CD4-positive, alpha-beta T cell treated with Interleukin-17A for 4 hours (primary cell): Measurements from ENCODE around the gene KLHDC8B.

Source experiments
- DNase-seq: peaks from one replicate; pipeline ENCODE4 v3.0.0-alpha.2; 2020; ENCODE audit warnings: mixed read lengths

The KLHDC8B gene

DNA sequence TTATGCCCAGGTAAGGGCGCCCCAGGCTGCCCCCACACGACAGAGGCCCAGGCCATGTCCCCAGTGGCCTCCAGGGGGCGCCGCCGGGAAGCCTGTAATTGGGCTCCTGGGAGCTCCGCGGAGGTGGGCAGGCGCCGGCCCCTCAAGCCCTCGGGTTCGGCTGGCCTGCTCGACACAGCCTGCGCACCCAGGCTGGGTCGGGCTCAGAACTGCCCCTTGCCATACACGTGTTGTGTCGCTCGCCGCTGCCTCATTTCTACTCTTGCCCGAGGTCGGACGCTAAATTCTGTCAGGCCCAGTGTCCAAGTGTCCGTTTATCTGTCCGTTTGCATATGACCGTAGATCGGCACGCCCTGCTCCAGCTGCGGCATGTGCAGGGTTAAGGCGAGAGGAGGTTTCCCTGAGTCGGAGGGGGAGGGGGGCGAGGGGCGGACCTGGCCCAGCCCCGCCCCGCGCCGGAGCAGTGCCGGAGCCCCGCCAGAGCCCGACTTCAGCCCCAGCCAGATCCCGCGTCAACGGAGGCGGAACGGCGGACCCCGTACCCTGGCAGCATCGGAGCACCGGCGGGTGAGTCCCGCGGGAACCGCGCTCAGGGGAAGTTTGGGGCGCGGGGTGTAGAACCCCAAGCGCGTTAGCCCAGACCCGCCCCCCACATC lies at the start of gene KLHDC8B:
TSS of gene KLHDC8B (plus strand) at position 480 of the 656 bp plus-strand sequence. CDS start 1,172 bp downstream, outside the sequence.
- DNase-seq: peak; percentile 87

GRCh38 chr3:49122022-49122421 lies 49.4 kb upstream of the KLHDC8B start:
- DNase-seq: no peak

DNA sequence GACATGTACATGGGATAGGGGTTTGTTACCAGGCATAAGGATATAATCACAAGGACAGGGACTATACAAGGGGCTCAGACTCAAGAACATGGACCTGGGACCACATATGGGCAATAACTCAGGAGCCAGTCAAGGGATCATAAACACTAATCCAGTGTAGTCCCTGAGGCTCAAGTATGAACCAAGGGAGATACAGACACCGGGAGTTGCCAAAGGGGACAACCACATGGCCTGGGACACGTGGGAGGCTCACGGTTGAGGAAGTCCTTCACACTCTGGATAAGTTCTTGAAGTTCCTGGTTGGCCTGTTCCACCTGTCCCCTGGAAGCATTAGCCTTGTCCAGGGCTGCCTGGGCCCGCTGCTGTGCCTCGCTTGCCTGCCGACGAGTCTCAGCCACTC lies 48.9 kb upstream of the KLHDC8B start:
- DNase-seq: no peak

GRCh38 chr3:49122886-49123545 lies 48.4 kb upstream of the KLHDC8B start:
- DNase-seq: no peak

DNA sequence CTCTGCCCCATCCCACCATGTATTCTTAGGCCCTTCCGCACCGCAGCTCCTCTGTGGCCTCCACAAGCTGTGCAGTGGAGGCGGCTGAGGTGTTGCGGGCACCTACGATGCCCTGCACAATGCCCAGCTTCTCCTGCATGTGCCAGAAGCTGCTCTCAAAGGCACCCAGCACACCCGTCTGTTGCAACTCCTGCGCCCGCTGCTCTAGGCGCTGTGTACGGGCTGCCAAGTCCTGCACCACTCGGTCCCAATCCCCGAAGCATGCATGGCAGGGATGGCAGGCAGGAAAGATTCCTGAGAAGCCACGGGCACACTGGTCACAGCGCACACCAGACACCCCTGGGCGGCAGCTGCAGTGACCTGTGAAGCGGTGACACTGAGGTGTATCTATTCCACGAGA lies 47.7 kb upstream of the KLHDC8B start:
- no peak for DNase-seq

GRCh38 chr3:49124203-49124602 lies 47.2 kb upstream of the KLHDC8B start:
- no peak for DNase-seq

- DNase-seq: no peak
Measured at GRCh38 chr3:49124991-49125670, 46.3 kb upstream of the KLHDC8B start.

- DNase-seq: no peak
Measured at GRCh38 chr3:49131040-49131439, 40.4 kb upstream of the KLHDC8B start.

DNA sequence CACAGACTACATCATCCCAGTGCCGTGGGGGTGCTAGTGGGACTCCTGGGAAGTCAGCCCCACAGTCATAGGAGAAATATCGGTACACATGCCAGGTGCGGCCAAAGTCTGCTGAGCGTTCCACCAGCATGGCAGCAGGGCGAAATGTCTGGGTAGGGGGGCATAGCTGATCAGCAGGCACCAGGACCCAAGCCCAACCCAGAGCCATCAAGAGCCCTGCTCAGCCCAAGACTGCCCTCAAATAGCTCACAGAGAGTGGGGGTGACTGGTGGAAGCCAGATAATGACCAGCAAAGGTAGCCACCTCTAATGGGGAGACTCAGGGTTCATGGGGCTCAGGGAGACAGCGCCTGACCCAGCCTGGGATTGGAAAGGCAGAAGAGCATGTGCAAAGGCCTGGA lies 39.8 kb upstream of the KLHDC8B start:
- no peak for DNase-seq

GRCh38 chr3:49132073-49132436 lies 39.3 kb upstream of the KLHDC8B start:
- DNase-seq: no peak

DNA sequence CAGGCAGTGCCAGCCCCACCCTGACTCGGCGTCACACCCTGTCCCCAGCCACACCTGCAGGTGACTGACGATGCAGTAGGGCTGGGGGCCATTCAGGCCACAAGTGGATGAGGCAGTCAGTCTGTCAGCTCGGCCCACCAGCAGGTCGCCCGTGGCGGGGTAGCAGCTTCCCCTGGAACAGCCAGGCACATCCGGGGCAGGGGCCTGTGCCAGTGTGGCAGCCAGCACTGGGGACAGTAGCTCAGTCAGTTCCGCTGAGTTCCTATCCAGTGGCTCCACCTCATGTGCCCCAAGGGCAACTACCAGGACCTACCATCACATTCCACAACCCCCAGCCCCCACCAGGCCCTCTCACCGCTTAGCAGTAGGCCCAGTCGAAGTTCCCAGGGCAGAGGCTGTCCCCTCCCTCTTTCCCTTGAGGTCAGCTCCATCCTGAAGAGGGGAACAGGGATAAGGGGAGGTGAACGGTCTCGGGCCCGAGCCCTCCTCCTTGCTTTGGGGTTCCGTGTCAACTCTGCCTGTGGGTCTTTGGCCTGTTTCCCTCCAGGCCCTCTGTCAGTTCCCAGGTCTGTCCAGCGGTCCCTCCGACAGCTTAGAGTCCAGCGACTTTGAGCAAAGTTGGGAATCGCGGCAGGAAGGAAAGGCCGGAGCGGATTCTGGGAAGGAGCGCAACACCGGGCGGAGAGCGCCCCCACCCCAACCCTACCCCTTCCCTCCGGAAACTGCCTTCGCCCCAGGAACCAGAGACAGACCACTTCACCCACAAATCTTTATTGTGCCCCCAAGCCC lies 38.8 kb upstream of the KLHDC8B start, which contains the start of gene LAMB2:
TSS of gene LAMB2 (minus strand) at position 614 of the 789 bp plus-strand sequence. CDS start at position 431, 183 bp downstream.
- DNase-seq: no peak

DNA sequence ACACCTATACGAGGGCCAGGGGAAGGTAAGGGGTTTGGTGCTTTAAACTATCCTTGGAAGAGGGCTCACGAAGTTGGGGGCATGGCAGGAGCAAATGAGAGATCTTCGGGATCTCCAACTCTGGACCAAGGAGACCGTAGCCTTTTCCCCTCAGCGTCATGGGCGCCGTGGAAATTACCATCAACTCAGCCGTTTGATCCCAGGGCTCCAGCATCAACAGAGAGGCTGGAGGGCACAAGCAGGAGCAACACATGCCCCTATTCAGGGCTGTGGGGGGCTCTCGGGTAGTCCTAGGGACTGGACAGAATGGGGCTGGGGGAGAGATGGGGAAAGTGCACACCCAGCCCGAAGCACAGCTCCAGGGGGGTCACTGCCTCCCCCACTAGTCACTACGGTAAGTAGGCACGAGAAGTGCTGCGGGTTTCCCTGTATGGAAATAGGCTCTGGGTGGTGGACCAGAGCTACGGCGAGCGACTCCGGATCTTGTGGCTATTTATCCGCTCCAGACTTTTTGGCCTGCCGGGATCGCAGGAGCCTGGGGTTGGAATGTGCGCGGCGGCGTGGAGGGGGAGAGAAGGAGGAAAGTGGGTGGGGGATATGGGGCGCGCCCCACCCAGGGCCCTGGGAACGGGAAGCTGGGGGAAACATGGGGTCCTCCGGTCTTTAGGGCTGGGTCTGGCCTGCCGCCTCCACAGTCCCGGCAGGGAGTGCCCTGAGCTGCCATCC lies 38.0 kb upstream of the KLHDC8B start:
- DNase-seq: no peak

DNA sequence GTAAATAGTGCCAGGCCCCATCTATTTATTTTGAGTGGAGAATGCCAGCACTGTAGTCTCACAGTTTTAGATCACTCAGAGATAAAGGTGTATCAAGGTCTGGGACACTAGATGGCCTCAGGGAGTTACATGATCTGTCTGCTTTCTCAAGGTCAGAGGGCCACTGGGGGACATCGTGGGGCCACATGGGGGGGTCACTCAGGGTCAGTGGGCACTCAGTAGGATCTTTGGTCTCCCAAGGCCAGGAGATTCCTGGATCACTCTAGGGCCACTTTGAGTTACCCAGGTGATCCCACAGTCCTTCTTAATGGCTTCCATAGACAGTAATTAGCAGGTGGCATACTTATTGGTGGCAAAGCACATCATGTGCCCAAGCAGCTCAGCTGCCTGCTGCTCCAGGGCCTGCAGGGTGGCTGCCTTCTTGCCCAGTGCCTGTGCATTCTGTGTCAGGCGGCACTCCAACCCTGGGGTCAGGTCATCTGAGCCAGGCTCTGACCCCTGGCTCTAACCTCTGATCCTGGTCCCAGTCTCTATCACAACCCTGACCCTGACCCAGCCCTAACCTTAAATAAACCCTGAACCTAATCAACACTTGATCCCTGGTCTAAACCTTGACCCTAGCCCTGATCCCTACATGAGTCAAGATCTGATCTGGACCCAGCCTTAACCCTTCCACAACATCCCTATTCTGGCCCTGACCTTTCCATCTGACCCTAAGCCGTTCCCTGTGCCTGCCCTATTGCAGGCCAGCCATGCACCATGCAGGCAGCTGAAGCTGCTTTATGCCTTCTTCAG lies 36.7 kb upstream of the KLHDC8B start:
- no peak for DNase-seq

DNA sequence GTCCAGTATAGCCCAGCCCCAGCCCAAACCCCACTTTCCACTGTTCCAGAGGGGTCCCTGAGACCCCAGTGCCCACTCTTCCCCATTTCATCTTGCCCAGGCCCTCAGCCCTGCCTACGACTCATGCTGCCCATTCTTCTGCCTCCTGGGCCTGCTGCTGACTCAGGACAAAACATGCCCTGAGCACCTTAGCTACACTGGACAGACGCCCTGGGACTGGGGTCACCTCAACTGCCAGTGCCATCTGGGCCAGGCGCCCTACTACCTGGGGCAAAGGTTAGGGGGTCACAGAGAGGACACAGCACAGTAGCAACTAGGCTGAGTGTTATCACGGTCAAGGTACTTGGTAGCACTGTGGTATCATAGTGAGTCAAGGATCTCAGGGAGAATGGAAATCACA lies 35.9 kb upstream of the KLHDC8B start:
- DNase-seq: no peak

DNA sequence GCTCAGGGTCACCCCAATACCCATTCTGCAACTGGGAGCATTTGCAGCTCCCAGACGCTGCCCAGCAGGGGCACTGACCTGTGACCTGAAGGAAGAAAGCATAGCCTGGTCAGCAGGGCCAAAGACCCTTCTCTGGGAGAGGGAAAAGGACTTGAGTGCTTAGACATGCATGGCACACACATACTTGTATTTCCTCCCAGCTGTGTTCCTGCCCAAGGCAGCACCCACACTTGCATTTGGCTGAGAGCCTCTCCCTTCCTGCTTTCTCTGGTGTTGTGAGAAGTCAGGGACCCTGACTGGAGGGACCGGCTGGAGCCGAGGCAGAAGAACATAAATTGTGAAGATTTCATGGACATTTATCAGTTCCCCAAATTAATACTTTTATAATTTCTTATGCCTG lies 31.3 kb upstream of the KLHDC8B start:
- DNase-seq: no peak

DNA sequence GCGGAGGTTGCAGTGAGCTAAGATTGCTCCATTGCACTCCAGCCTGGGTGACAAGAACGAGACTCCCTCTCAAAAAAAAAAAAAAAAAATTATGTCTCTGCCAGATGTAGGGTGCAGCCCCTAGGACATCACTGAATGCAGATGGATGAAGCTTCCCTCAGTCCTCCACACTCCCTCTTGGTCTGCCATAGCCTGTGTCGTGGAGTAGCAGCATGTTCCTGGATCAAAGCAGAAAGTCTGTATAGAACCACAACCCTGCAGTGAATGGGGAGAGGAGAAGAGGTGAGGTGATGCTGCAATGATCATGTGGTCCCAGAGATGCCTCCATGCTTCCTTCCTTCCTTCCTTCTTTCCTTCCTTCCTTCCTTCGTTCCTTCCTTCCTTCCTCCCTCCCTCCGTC lies 23.2 kb upstream of the KLHDC8B start:
- no peak for DNase-seq

DNA sequence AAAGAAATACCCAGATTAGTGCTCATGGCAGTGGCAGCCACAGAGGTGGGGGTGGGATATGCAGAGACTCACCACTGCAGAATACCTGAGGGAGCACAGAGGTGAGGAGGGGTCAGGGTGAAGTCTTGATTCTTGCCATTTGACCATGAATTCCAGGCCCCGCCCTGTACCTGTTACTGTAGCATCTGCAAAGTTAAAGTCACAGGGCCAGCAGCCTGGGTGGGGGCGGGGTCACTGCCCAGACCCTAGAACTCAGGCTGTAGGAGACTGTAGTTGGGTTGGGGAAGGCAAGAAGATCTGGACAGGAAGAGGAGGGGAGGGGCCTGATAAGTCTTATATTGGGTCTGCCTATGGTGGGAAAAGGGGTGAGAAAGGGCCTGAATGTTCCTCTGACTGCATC lies 19.8 kb upstream of the KLHDC8B start:
- no peak for DNase-seq

GRCh38 chr3:49153349-49153912 lies 18.0 kb upstream of the KLHDC8B start:
- no peak for DNase-seq

DNA sequence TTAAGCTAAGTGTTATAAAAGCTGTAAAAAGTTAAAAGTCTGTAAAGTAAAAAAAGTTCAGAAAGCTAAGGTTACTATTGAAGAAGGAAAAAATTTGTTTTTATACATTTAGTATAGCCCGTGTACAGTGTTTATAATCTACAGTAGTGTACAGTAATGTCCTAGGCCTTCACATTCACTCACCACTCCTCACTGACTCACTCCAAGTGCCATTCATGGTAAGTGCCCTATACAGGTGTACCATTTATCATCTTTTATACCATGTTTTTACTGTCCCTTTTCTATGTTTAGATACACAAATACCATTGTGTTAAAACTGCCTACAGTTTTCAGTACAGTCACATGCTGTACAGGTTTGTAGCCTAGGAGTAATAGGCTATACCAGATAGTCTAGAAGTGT lies 14.1 kb upstream of the KLHDC8B start:
- DNase-seq: no peak

DNA sequence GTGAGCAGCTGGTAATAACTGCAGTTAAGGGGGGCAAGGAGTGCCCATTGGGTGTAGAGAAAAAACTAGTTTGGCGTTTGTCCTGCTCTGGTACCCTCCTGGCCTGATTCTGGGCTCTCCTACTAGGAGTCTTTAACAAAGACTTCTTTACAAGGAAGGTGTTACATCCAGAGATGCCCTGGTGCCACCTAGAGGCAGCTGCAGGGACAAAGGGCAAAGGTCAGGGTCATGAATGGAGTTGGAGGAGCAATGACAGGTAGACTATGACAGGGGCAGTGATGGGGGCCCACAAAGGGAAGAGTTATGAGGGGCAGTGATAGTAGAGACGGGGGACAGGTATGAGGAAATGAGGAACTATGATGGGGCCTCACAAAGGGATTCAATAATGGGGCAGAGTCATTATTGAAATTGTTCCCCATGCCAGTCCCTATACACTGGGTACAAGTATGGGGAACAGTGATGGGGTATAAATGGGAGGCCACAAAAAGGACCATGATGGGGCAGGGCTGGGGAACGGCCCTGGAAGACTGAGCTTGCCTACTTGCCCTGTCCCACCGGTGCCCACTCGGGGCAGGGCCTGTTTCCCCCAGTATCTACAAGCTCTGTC lies 13.2 kb upstream of the KLHDC8B start:
- peak; percentile 71 for DNase-seq

DNA sequence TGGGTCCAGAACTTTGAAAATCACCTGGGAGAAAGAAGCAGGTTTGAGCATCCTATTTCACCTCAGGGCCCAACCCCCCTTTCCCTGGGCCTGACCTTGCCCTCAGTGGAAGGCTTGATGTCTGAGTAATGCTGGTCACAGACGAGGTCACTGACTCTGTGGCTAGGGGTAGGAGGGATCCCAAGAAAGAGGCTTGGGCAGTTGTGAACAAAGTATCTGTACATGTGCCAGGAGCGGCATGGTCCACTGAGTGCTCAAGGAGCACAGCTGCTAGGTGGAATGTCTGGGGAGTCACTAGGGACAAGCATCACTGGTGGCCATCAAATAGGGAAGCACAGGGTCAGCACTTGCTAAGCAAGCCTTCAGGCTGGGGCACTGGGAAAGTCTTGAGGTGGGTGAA lies 12.6 kb upstream of the KLHDC8B start:
- DNase-seq: no peak
